Renal cortical epithelial cell (primary cell): Measurements from ENCODE around the gene NIPAL3. TPM values are rescaled to one million over a fixed set of nuclear protein-coding genes. Genes with fewer than 3 reads are reported as not detected.
"Not testable (repeated sequence)": the region's sequence is repeated elsewhere in the genome, so short reads cannot be mapped to it uniquely, and the experiment has no call there.

Experiments used
- DNase-seq: peaks from one replicate; pipeline ENCODE4 v3.0.0-alpha.2; 2011; ENCODE audit warnings: low read depth
- total RNA-seq: library from RNA; depleted of rRNA; stranded (reverse); fragments of >200 nt; gene quantifications from 2 replicates; pipeline ENCODE4 v1.2.3, GENCODE V29; 2014

NIPAL3 gene
- total RNA-seq, 1 donor from 2014 or later, result 95.8 TPM

- DNase-seq, result no peak
These were observed 5.9 kb downstream of the NIPAL3 start for GRCh38 chr1:24421502-24421901.

GRCh38 chr1:24424207-24424606 is 8.6 kb downstream of the NIPAL3 start:
- DNase-seq, result no peak

GRCh38 chr1:24424990-24425389 is 9.4 kb downstream of the NIPAL3 start:
- no peak for DNase-seq

- no peak for DNase-seq
These were observed 9.8 kb downstream of the NIPAL3 start for GRCh38 chr1:24425441-24425840.

GRCh38 chr1:24425922-24426321 is 10.3 kb downstream of the NIPAL3 start:
- no peak for DNase-seq

GRCh38 chr1:24426744-24427544 is 11.3 kb downstream of the NIPAL3 start:
- DNase-seq, result no peak

- no peak for DNase-seq
These were observed 11.9 kb downstream of the NIPAL3 start for GRCh38 chr1:24427545-24427862.

GRCh38 chr1:24435782-24436365 is 20.3 kb downstream of the NIPAL3 start:
- no peak for DNase-seq

GRCh38 chr1:24437631-24438396 is 22.2 kb downstream of the NIPAL3 start:
- DNase-seq, result no peak

- DNase-seq, result no peak
These were observed 22.9 kb downstream of the NIPAL3 start for GRCh38 chr1:24438423-24438901.

- DNase-seq, result no peak
These were observed 24.8 kb downstream of the NIPAL3 start for GRCh38 chr1:24440436-24440835.

GRCh38 chr1:24441480-24441879 is 25.9 kb downstream of the NIPAL3 start:
- no peak for DNase-seq

GRCh38 chr1:24441996-24442668 is 26.5 kb downstream of the NIPAL3 start:
- no peak for DNase-seq

- peak; percentile 24 for DNase-seq
These were observed 27.2 kb downstream of the NIPAL3 start for GRCh38 chr1:24442764-24443163.

- DNase-seq, result no peak
These were observed 27.6 kb downstream of the NIPAL3 start for GRCh38 chr1:24443241-24443656.

GRCh38 chr1:24446446-24446845 is 30.8 kb downstream of the NIPAL3 start:
- DNase-seq, result not testable (repeated sequence)

- no peak for DNase-seq
These were observed 34.7 kb downstream of the NIPAL3 start for GRCh38 chr1:24450316-24450715.

GRCh38 chr1:24450857-24451397 is 35.3 kb downstream of the NIPAL3 start:
- no peak for DNase-seq

- no peak for DNase-seq
These were observed 36.1 kb downstream of the NIPAL3 start for GRCh38 chr1:24451746-24452145.

GRCh38 chr1:24452922-24453485 is 37.4 kb downstream of the NIPAL3 start:
- no peak for DNase-seq

- DNase-seq, result no peak
These were observed 39.1 kb downstream of the NIPAL3 start for GRCh38 chr1:24454673-24455072.

GRCh38 chr1:24455272-24455671 is 39.7 kb downstream of the NIPAL3 start:
- DNase-seq, result no peak
